Tibial nerve (tissue), 4 donors: ENCODE data around the gene NANOS2. TPM values are rescaled to one million over a fixed set of nuclear protein-coding genes. Genes with fewer than 3 reads are reported as not detected.
A peak's percentile ranks its signal among the peaks of the same experiment; 100 is the strongest.

ENCODE experiments used
- DNase-seq, 2 donors: peaks; one replicate each; pipeline ENCODE4 v3.0.0-alpha.2; 2019; ENCODE audit warnings: low spot score in 2 of 2
- H3K27ac ChIP-seq, 4 donors: fragments of 200-600 bp; sonication (generic) in 3 of 4; one replicate each; pipeline ENCODE4 v1.5.1; 2017 to 2019; ENCODE audit warnings: mild to moderate bottlenecking in 1 of 4
- H3K27me3 ChIP-seq, 2 donors: fragments of 200-600 bp; sonication (generic) in 1 of 2; one replicate each; pipeline versions ENCODE4 v1.5.1 to v1.6.0; 2017 to 2019
- H3K36me3 ChIP-seq, 3 donors: fragments of 200-600 bp; sonication (generic); one replicate each; pipeline ENCODE4 v1.5.1; 2018 to 2019
- H3K4me1 ChIP-seq, 4 donors: fragments of 200-600 bp; sonication (generic) in 3 of 4; one replicate each; pipeline ENCODE4 v1.5.1; 2017 to 2019
- H3K4me3 ChIP-seq, 4 donors: fragments of 200-600 bp; sonication (generic) in 3 of 4; one replicate each; pipeline ENCODE4 v1.5.1; 2017 to 2019; ENCODE audit warnings: mild to moderate bottlenecking in 1 of 4, moderate library complexity in 1 of 4
- H3K9me3 ChIP-seq, 4 donors: fragments of 200-600 bp; sonication (generic) in 3 of 4; one replicate each; pipeline ENCODE4 v1.5.1; 2017 to 2019
- EP300 ChIP-seq, 2 donors: sonication (generic); formaldehyde crosslinking; IDR thresholded peaks; one replicate each; pipeline ENCODE4 v1.6.1; 2017; ENCODE audit warnings: antibody characterized with exemption in 2 of 2, mild to moderate bottlenecking in 1 of 2
- POLR2A ChIP-seq, 2 donors: fragments of 450-650 bp; IDR thresholded peaks; one replicate each; pipeline ENCODE4 v1.6.1; 2017; ENCODE audit warnings: antibody characterized with exemption in 2 of 2, mild to moderate bottlenecking in 2 of 2, moderate library complexity in 2 of 2
- WGBS, 2 donors: methylation state at CpG; one replicate each; pipeline ENCODE4 v1.1.5; 2018; 5-methylcytosine and 5-hydroxymethylcytosine counted together
- total RNA-seq, 4 donors: library from RNA; depleted of rRNA; stranded (reverse); fragments of >200 nt; gene quantifications; one replicate each; pipeline ENCODE4 v1.1.0, GENCODE V29; 2016
- TF ChIP-seq, protein P1 (sequence below), 5 experiments: fragments of 200-600 bp in 3 of 5; fragments of 450-650 bp in 2 of 5; sonication (generic) in 3 of 5; IDR thresholded peaks; one replicate each; pipeline ENCODE4 v1.5.1; 2016 to 2019; ENCODE audit warnings: antibody characterized with exemption in 5 of 5, mild to moderate bottlenecking in 3 of 5, moderate library complexity in 2 of 5

Gene NANOS2
- total RNA-seq, 4 donors from 2014 or later: not detected

DNA sequence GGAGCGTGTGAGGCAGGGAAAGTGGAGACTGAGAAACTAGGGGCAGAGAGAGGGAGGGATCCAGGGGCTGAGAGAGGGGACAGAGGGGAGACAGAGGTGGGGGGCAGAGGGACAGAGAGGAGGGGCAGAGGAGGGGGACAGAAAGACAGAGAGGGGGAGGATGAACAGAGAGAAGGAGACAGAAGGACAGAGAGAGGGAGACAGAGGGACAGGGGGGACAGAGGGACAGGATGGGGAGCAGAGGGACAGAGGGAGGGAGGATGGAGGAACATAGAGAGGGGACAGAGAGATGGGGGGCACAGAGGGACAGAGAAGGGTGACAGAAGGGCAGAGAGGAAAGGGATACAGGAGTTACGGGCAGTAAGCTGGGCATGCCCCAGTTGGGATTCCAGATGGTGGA lies 14.7 kb upstream of the NANOS2 start:
- no peak for TF ChIP-seq POLR2A (IDR thresholded peaks at IDR 0.05)
- TF ChIP-seq EP300 (IDR thresholded peaks at IDR 0.05): no peak
- TF ChIP-seq, protein P1, sequence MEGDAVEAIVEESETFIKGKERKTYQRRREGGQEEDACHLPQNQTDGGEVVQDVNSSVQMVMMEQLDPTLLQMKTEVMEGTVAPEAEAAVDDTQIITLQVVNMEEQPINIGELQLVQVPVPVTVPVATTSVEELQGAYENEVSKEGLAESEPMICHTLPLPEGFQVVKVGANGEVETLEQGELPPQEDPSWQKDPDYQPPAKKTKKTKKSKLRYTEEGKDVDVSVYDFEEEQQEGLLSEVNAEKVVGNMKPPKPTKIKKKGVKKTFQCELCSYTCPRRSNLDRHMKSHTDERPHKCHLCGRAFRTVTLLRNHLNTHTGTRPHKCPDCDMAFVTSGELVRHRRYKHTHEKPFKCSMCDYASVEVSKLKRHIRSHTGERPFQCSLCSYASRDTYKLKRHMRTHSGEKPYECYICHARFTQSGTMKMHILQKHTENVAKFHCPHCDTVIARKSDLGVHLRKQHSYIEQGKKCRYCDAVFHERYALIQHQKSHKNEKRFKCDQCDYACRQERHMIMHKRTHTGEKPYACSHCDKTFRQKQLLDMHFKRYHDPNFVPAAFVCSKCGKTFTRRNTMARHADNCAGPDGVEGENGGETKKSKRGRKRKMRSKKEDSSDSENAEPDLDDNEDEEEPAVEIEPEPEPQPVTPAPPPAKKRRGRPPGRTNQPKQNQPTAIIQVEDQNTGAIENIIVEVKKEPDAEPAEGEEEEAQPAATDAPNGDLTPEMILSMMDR (IDR thresholded peaks at IDR 0.05): no peak
- Histone ChIP-seq H3K9me3 (no peaks in the 10 kb centered on the region), H3K36me3 (no peaks in the 10 kb centered on the region), H3K27ac (no peak overlapping the region), H3K4me3 (no peak overlapping the region), H3K27me3 (peaks cover 0 to 33% of the 10 kb centered on the region in 2 donors), H3K4me1 (peaks cover 0 to 9% (median 0%) of the 10 kb centered on the region in 4 donors)
- 68 to 76% methylated on average over 2 of the region's 2 CpGs for WGBS, 2 donors
- no peak for DNase-seq

GRCh38 chr19:45927565-45928261 lies 13.1 kb upstream of the NANOS2 start:
- peak in 1 of 2 donors; percentile 92 for TF ChIP-seq EP300 (IDR thresholded peaks at IDR 0.05)
- TF ChIP-seq, protein P1 (IDR thresholded peaks at IDR 0.05): no peak
- peaks cover 0 to 19% of the 10 kb centered on the region in 2 donors for H3K27me3 ChIP-seq
- peak; percentile 73 to 92 for DNase-seq
- H3K9me3 ChIP-seq: no peaks in the 10 kb centered on the region
- WGBS, 2 donors: 6 to 8% methylated on average over 33 of the region's 33 CpGs
- H3K4me1 ChIP-seq: peaks cover 0 to 9% (median 0%) of the 10 kb centered on the region in 4 donors
- H3K27ac ChIP-seq: no peak overlapping the region
- H3K36me3 ChIP-seq: no peaks in the 10 kb centered on the region
- no peak overlapping the region for H3K4me3 ChIP-seq

DNA sequence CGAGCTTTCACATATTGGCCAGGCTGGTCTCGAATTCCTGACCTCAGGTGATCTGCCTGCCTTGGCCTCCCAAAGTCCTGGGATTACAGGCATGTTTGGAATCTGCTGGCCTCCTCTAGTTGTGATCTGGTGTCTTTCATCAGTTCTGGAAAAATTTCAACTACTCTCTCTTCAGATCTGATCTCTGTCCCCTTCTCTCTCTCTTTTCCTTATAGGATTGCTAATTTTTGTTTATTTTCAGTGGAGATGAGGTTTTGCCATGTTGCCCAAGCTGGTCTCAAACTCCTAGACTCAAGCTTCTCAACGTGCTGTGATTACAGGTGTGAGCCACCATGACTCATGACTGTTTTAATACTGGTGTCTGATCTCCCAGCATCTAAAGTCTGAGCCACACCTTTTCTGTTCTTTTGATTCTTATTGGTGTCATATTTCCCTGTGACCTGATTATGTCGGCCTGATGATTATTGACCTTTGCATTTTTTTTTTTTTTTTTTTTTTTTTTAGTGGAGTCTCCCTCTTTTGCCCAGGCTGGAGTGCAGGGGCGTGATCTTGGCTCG lies 10.4 kb upstream of the NANOS2 start:
- peaks cover 0 to 12% (median 0%) of the 10 kb centered on the region in 4 donors for H3K4me1 ChIP-seq
- 82 to 84% methylated on average over 6 of the region's 6 CpGs for WGBS, 2 donors
- no peak for TF ChIP-seq EP300 (IDR thresholded peaks at IDR 0.05)
- no peak for TF ChIP-seq POLR2A (IDR thresholded peaks at IDR 0.05)
- TF ChIP-seq, protein P1 (IDR thresholded peaks at IDR 0.05): no peak
- no peak overlapping the region for H3K4me3 ChIP-seq
- H3K9me3 ChIP-seq: no peaks in the 10 kb centered on the region
- no peak overlapping the region for H3K27ac ChIP-seq
- no peaks in the 10 kb centered on the region for H3K36me3 ChIP-seq
- no peaks in the 10 kb centered on the region for H3K27me3 ChIP-seq
- no peak for DNase-seq

- no peak overlapping the region for H3K27ac ChIP-seq
- H3K9me3 ChIP-seq: no peaks in the 10 kb centered on the region
- no peaks in the 10 kb centered on the region for H3K36me3 ChIP-seq
- no peak for DNase-seq
- H3K4me3 ChIP-seq: no peak overlapping the region
- TF ChIP-seq EP300 (IDR thresholded peaks at IDR 0.05) (no peak), POLR2A (IDR thresholded peaks at IDR 0.05) (no peak)
- TF ChIP-seq, protein P1 (IDR thresholded peaks at IDR 0.05): no peak
- WGBS, 2 donors: 56 to 63% methylated on average over 9 of the region's 9 CpGs
- H3K27me3 ChIP-seq: no peaks in the 10 kb centered on the region
- H3K4me1 ChIP-seq: peaks cover 0 to 4% (median 0%) of the 10 kb centered on the region in 4 donors
Observed at GRCh38 chr19:45922281-45922680, 7.7 kb upstream of the NANOS2 start.

GRCh38 chr19:45920458-45920857 lies 5.9 kb upstream of the NANOS2 start:
- Histone ChIP-seq H3K36me3 (no peaks in the 10 kb centered on the region), H3K27me3 (no peaks in the 10 kb centered on the region), H3K27ac (no peak overlapping the region), H3K4me3 (no peak overlapping the region), H3K9me3 (no peaks in the 10 kb centered on the region), H3K4me1 (peaks cover 0 to 4% (median 0%) of the 10 kb centered on the region in 4 donors)
- no peak for DNase-seq
- 60 to 66% methylated on average over 8 of the region's 8 CpGs for WGBS, 2 donors
- TF ChIP-seq POLR2A (IDR thresholded peaks at IDR 0.05): no peak
